ENCODE measurements around the gene BTG1.

Gene BTG1

GRCh38 chr12:92111256-92111655, 34.4 kb downstream of the BTG1 start:
- Histone ChIP-seq H3K36me3 (no peaks in the 10 kb centered on the region), H3K27ac (no peak overlapping the region), H3K4me1 (ENCODE audit: control insufficient read depth in 1 of 2, insufficient read depth in 1 of 2, low read depth in 1 of 2, low read length in 1 of 2) (peaks cover 44 to 45% of the 10 kb centered on the region in 2 experiments), H3K27me3 (no peaks in the 10 kb centered on the region), H3K9me3 (no peaks in the 10 kb centered on the region), H3K4me3 (ENCODE audit: low read depth in 1 of 2, low read length in 1 of 2) (no peak overlapping the region)
- TF ChIP-seq CTCF (IDR thresholded peaks at IDR 0.05) = no peak

GRCh38 chr12:92110083-92110640, 35.5 kb downstream of the BTG1 start:
- TF ChIP-seq CTCF (IDR thresholded peaks at IDR 0.05) = no peak
- no peaks in the 10 kb centered on the region for H3K27me3 ChIP-seq

GRCh38 chr12:92109613-92110012, 36.0 kb downstream of the BTG1 start:
- no peaks in the 10 kb centered on the region for H3K36me3 ChIP-seq
- H3K27ac ChIP-seq = peak overlapping the region; percentile 83
- peaks cover 56 to 58% of the 10 kb centered on the region in 2 experiments for H3K4me1 ChIP-seq (ENCODE audit: control insufficient read depth in 1 of 2, insufficient read depth in 1 of 2, low read depth in 1 of 2, low read length in 1 of 2)
- H3K9me3 ChIP-seq = no peaks in the 10 kb centered on the region
- H3K27me3 ChIP-seq = no peaks in the 10 kb centered on the region
- H3K4me3 ChIP-seq (ENCODE audit: low read depth in 1 of 2, low read length in 1 of 2) = no peak overlapping the region
- no peak for TF ChIP-seq CTCF (IDR thresholded peaks at IDR 0.05)

More at GRCh38 chr12:92110083-92110640, 35.5 kb downstream of the BTG1 start:
- Histone ChIP-seq H3K4me3 (ENCODE audit: low read depth in 1 of 2, low read length in 1 of 2) (no peak overlapping the region), H3K36me3 (no peaks in the 10 kb centered on the region), H3K9me3 (no peaks in the 10 kb centered on the region), H3K27ac (no peak overlapping the region), H3K4me1 (ENCODE audit: control insufficient read depth in 1 of 2, insufficient read depth in 1 of 2, low read depth in 1 of 2, low read length in 1 of 2) (peaks cover 50 to 52% of the 10 kb centered on the region in 2 experiments)

- H3K4me3 ChIP-seq (ENCODE audit: low read depth in 1 of 2, low read length in 1 of 2) = no peak overlapping the region
- peaks cover 61 to 67% of the 10 kb centered on the region in 2 experiments for H3K4me1 ChIP-seq (ENCODE audit: control insufficient read depth in 1 of 2, insufficient read depth in 1 of 2, low read depth in 1 of 2, low read length in 1 of 2)
- no peaks in the 10 kb centered on the region for H3K27me3 ChIP-seq
- H3K9me3 ChIP-seq = no peaks in the 10 kb centered on the region
- no peaks in the 10 kb centered on the region for H3K36me3 ChIP-seq
- TF ChIP-seq CTCF (IDR thresholded peaks at IDR 0.05) = no peak
- H3K27ac ChIP-seq = peak overlapping the region; percentile 83
Observed at GRCh38 chr12:92108651-92109050, 37.0 kb downstream of the BTG1 start.

- Histone ChIP-seq H3K4me3 (ENCODE audit: low read depth in 1 of 2, low read length in 1 of 2) (no peak overlapping the region), H3K9me3 (no peaks in the 10 kb centered on the region), H3K27me3 (no peaks in the 10 kb centered on the region), H3K36me3 (no peaks in the 10 kb centered on the region), H3K4me1 (ENCODE audit: control insufficient read depth in 1 of 2, insufficient read depth in 1 of 2, low read depth in 1 of 2, low read length in 1 of 2) (peaks cover 61 to 68% of the 10 kb centered on the region in 2 experiments), H3K27ac (peak overlapping the region; percentile 83)
- TF ChIP-seq CTCF (IDR thresholded peaks at IDR 0.05) = no peak
Observed at GRCh38 chr12:92107621-92108131, 38.0 kb downstream of the BTG1 start.

Data from neutrophil (primary cell).